Endodermal cell (in vitro differentiated cells): ENCODE data around the gene ADGRB3. TPM values are rescaled to one million over a fixed set of nuclear protein-coding genes. Genes with fewer than 3 reads are reported as not detected.

Source experiments
- DNase-seq: peaks from one replicate; pipeline ENCODE4 v3.0.0-alpha.2; 2017
- H3K27ac ChIP-seq: 2 replicates; pipeline ENCODE4 v1.5.1; 2013; ENCODE audit warnings: mild to moderate bottlenecking, low read depth, low read length, moderate library complexity
- H3K27me3 ChIP-seq: 2 replicates; pipeline ENCODE4 v1.6.1; 2013; ENCODE audit warnings: mild to moderate bottlenecking, low read length, moderate library complexity; ENCODE audit not compliant: insufficient read depth, control insufficient read depth, poor library complexity, severe bottlenecking
- H3K36me3 ChIP-seq: 2 replicates; pipeline ENCODE4 v1.7.0; 2013; ENCODE audit warnings: mild to moderate bottlenecking, low read length, moderate library complexity; ENCODE audit not compliant: control insufficient read depth, insufficient read depth
- H3K4me1 ChIP-seq: one replicate; pipeline ENCODE4 v1.7.0; 2013; ENCODE audit warnings: low read length; ENCODE audit not compliant: control insufficient read depth, insufficient read depth
- H3K4me3 ChIP-seq: 2 replicates; pipeline ENCODE4 v1.5.1; 2013; ENCODE audit warnings: mild to moderate bottlenecking, low read length, moderate library complexity
- H3K9ac ChIP-seq: 2 replicates; pipeline ENCODE4 v1.6.1; 2013; ENCODE audit warnings: mild to moderate bottlenecking, low read length, moderate library complexity; ENCODE audit not compliant: poor library complexity, severe bottlenecking; ENCODE audit errors: extremely low read depth
- H3K9me3 ChIP-seq: 2 replicates; pipeline ENCODE4 v1.6.1; 2013; ENCODE audit warnings: mild to moderate bottlenecking, low read length, moderate library complexity; ENCODE audit not compliant: control insufficient read depth
- H3K27ac Mint-ChIP-seq: 2 replicates; pipeline ENCODE4 v1.8.0; 2020; ENCODE audit warnings: mixed read lengths
- H3K27me3 Mint-ChIP-seq: 2 replicates; pipeline ENCODE4 v1.8.0; 2021; ENCODE audit warnings: mild to moderate bottlenecking, mixed read lengths; ENCODE audit not compliant: insufficient read depth
- H3K36me3 Mint-ChIP-seq: 2 replicates; pipeline ENCODE4 v1.8.0; 2020; ENCODE audit warnings: low read depth, mixed read lengths
- H3K4me1 Mint-ChIP-seq: 2 replicates; pipeline ENCODE4 v1.8.0; 2020; ENCODE audit warnings: mixed read lengths
- H3K4me3 Mint-ChIP-seq: 2 replicates; pipeline ENCODE4 v1.8.0; 2020; ENCODE audit warnings: mild to moderate bottlenecking, moderate library complexity, mixed read lengths
- H3K9me3 Mint-ChIP-seq: 2 replicates; pipeline ENCODE4 v1.8.0; 2020; ENCODE audit warnings: mild to moderate bottlenecking, mixed read lengths
- CTCF ChIP-seq: fragments of 200-600 bp; sonication (generic); conservative IDR thresholded peaks from 2 replicates; pipeline ENCODE4 v1.5.0; 2021; ENCODE audit warnings: antibody characterized with exemption, mild to moderate bottlenecking
- WGBS, 2 experiments: methylation state at CpG; one replicate each; pipeline versions ENCODE4 v1.1.5 to v1.1.7; 2013; ENCODE audit warnings: missing lambda C conversion rate in 2 of 2, mixed read lengths in 1 of 2; ENCODE audit not compliant: insufficient coverage in 1 of 2, insufficient read length in 1 of 2; 5-methylcytosine and 5-hydroxymethylcytosine counted together
- total RNA-seq, 2 donors: library from RNA; stranded (reverse); fragmentation: NEBNext Ultra II Directional in 1 of 2; extraction: Animal tissue kit (Norgen Biotek cat#: 25700) in 1 of 2; gene quantifications; 2 replicates in 1 of 2; 3 replicates in 1 of 2; pipeline ENCODE4 v1.2.1, GENCODE V29; 2021

The ADGRB3 gene
- total RNA-seq, 2 donors from 2014 or later: 0.33 to 1.3 TPM

DNA sequence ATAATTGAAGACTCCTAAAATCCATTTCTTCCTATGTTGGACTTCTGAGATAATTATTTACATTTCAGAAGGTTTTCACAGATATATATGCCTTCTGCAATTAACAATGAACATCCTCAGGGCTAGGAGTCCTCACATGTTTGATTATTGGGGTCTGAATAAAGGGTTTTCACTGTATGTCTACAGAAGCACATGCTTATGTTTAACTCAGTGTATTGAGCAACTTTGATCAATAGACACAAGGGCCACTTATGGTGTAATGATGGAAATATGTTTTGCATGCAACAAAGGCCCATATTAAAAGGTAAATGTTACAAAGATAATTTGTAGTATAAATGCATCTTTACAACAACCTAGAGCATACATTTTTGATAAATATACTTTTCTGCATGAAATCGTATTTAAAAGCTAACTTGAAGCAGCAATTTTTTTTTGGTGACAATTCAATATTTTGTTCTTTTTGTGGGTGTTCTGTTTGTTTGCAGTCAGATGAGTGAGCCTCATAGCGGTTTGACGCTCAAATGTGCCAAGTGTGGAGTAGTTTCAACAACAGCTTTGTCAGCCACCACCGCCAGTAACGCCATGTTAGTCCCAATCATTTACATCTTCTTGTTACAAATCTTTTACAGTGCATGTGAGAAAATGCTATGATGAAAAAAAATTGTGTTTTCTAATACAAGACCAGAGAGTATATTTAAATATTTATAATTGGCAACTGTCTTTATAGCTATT lies 703.5 kb downstream of the ADGRB3 start:
- Histone ChIP-seq H3K9me3 (no peaks in the 10 kb centered on the region), H3K27me3 (no peaks in the 10 kb centered on the region), H3K36me3 (no peaks in the 10 kb centered on the region), H3K9ac (no peak overlapping the region), H3K4me1 (no peaks in the 10 kb centered on the region), H3K4me3 (no peak overlapping the region), H3K27ac (no peak overlapping the region)
- Mint-ChIP-seq H3K4me3 (no peak overlapping the region), H3K27ac (no peak overlapping the region), H3K9me3 (no peaks in the 10 kb centered on the region), H3K4me1 (no peaks in the 10 kb centered on the region), H3K36me3 (no peaks in the 10 kb centered on the region), H3K27me3 (no peaks in the 10 kb centered on the region)
- no peak for TF ChIP-seq CTCF
- DNase-seq: no peak
- 73 to 90% methylated on average over 2 to 5 of the region's 5 CpGs for WGBS, 2 experiments

DNA sequence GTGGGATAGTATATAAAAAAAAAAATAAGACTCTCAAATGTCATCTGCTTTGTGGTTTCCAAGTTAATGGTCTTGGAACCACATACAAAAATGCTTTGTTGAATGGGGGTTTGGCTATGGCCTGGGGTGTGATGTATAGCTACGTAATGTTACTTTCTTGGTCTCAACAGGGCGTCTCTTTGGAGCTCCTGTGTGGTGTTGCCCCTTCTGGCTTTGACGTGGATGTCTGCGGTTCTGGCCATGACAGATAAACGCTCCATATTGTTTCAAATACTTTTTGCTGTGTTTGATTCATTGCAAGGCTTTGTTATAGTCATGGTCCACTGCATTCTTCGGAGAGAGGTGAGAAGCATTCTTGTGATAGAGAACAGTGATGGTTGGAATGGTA lies 704.1 kb downstream of the ADGRB3 start:
- no peaks in the 10 kb centered on the region for H3K9me3 Mint-ChIP-seq
- no peak overlapping the region for H3K9ac ChIP-seq
- DNase-seq: no peak
- H3K4me3 Mint-ChIP-seq: no peak overlapping the region
- no peaks in the 10 kb centered on the region for H3K27me3 ChIP-seq
- no peak overlapping the region for H3K27ac ChIP-seq
- H3K36me3 Mint-ChIP-seq: no peaks in the 10 kb centered on the region
- H3K27ac Mint-ChIP-seq: no peak overlapping the region
- no peaks in the 10 kb centered on the region for H3K27me3 Mint-ChIP-seq
- TF ChIP-seq CTCF: no peak
- H3K36me3 ChIP-seq: no peaks in the 10 kb centered on the region
- no peak overlapping the region for H3K4me3 ChIP-seq
- H3K4me1 ChIP-seq: no peaks in the 10 kb centered on the region
- no peaks in the 10 kb centered on the region for H3K4me1 Mint-ChIP-seq
- no peaks in the 10 kb centered on the region for H3K9me3 ChIP-seq
- WGBS, 2 experiments: 84 to 92% methylated on average over 4 to 6 of the region's 6 CpGs

- no peak for DNase-seq
- Mint-ChIP-seq H3K4me3 (no peak overlapping the region), H3K27me3 (no peaks in the 10 kb centered on the region), H3K27ac (no peak overlapping the region), H3K36me3 (no peaks in the 10 kb centered on the region), H3K9me3 (no peaks in the 10 kb centered on the region), H3K4me1 (no peaks in the 10 kb centered on the region)
- TF ChIP-seq CTCF: no peak
- H3K9me3 ChIP-seq: no peaks in the 10 kb centered on the region
- H3K9ac ChIP-seq: no peak overlapping the region
- no peak overlapping the region for H3K27ac ChIP-seq
- 90 to 100% methylated on average over 1 of the region's 1 CpG for WGBS, 2 experiments
- no peaks in the 10 kb centered on the region for H3K36me3 ChIP-seq
- no peak overlapping the region for H3K4me3 ChIP-seq
- no peaks in the 10 kb centered on the region for H3K27me3 ChIP-seq
- H3K4me1 ChIP-seq: no peaks in the 10 kb centered on the region
Measured at GRCh38 chr6:69340196-69340595, 705.1 kb downstream of the ADGRB3 start.
